GM12878 (cell line): Measurements from ENCODE around the gene RTP1. TPM values are rescaled to one million over a fixed set of nuclear protein-coding genes. Genes with fewer than 3 reads are reported as not detected.

ENCODE experiments used
- ATAC-seq: fragments of 200-7000 bp; cut with Tn5 transposase; 3 replicates; pipeline ENCODE4 v1.9.1; 2020; ENCODE audit warnings: mild to moderate bottlenecking, moderate library complexity
- BruUV-seq: library from RNA; stranded (reverse); fragments of 400-500 nt; replicated peaks from 2 replicates; lab custom pipeline; 2021; lab: Mats Ljungman, UMichigan
- CTCF ChIA-PET: fragments of 300-600 bp; sonication (Branson Sonifier 250); formaldehyde crosslinking; extraction: SDS; loops from one replicate; lab custom pipeline; 2021; ENCODE audit warnings: inconsistent platforms; lab: Yijun Ruan, JAX
- POLR2A ChIA-PET: fragments of 350-600 bp; formaldehyde crosslinking; extraction: SDS; loops from one replicate; lab custom pipeline; 2021; ENCODE audit warnings: inconsistent platforms; lab: Charles Lee
- RAD21 ChIA-PET: fragments of 300-600 bp; sonication (Branson Sonifier 250); formaldehyde crosslinking; loops from one replicate; lab custom pipeline; 2023; ENCODE audit warnings: antibody characterized with exemption; ENCODE audit not compliant: unreplicated experiment; lab: Charles Lee
- SMC1A ChIA-PET: fragments of 300-600 bp; sonication (Branson Sonifier 250); formaldehyde crosslinking; loops from one replicate; lab custom pipeline; 2023; ENCODE audit not compliant: unreplicated experiment, uncharacterized antibody; lab: Charles Lee
- DNase-seq: peaks from one replicate; pipeline ENCODE4 v3.0.0-alpha.2; 2011; ENCODE audit warnings: low read depth, low spot score
- FAIRE-seq: peaks from 3 replicates; lab custom pipeline; 2011; peaks lifted over from hg19 to GRCh38; lab: Jason Lieb, UNC
- H2AFZ ChIP-seq: 2 replicates; pipeline ENCODE4 v1.6.0; 2011; ENCODE audit warnings: low read depth, low read length, control low read depth; ENCODE audit not compliant: control insufficient read depth
- H3K27ac ChIP-seq: 2 replicates; pipeline ENCODE4 v1.5.1; 2011; ENCODE audit warnings: control low read depth; ENCODE audit not compliant: control insufficient read depth, insufficient read depth
- H3K27me3 ChIP-seq, 2 experiments: replicated peaks in 1 of 2; 2 replicates each; pipeline versions ENCODE4 v1.6.0 to v1.6.1; 2011; ENCODE audit warnings: low read length in 1 of 2; ENCODE audit not compliant: control insufficient read depth in 2 of 2, insufficient read depth in 2 of 2
- H3K36me3 ChIP-seq, 2 experiments: 2 replicates each; pipeline ENCODE4 v1.5.1; 2011; ENCODE audit warnings: low read length in 1 of 2; ENCODE audit not compliant: control insufficient read depth in 2 of 2, insufficient read depth in 2 of 2
- H3K4me1 ChIP-seq: 2 replicates; pipeline ENCODE4 v1.6.1; 2011; ENCODE audit warnings: mild to moderate bottlenecking, low read length, moderate library complexity, mixed read lengths; ENCODE audit not compliant: control insufficient read depth, insufficient read depth
- H3K4me2 ChIP-seq: 2 replicates; pipeline ENCODE4 v1.6.0; 2011; ENCODE audit warnings: control low read depth; ENCODE audit not compliant: control insufficient read depth, insufficient read depth
- H3K4me3 ChIP-seq: fragments of 200-600 bp; sonication (generic); 2 replicates; pipeline ENCODE4 v1.5.1; 2016
- H3K79me2 ChIP-seq: 2 replicates; pipeline ENCODE4 v1.6.0; 2011; ENCODE audit warnings: low read length; ENCODE audit not compliant: control insufficient read depth, insufficient read depth
- H3K9ac ChIP-seq: 2 replicates; pipeline ENCODE4 v1.8.0; 2011; ENCODE audit warnings: low read length, control low read depth, mixed read lengths; ENCODE audit not compliant: control insufficient read depth, insufficient read depth
- H3K9me3 ChIP-seq: replicated peaks from 3 replicates; pipeline ENCODE4 v1.5.1; 2011; ENCODE audit warnings: mild to moderate bottlenecking, low read length; ENCODE audit not compliant: control insufficient read depth, insufficient read depth
- H4K20me1 ChIP-seq: 2 replicates; pipeline ENCODE4 v1.6.0; 2011; ENCODE audit not compliant: control insufficient read depth, insufficient read depth
- EGR1 ChIP-seq, 2 experiments: IDR thresholded peaks; 1 replicate in 1 of 2; 2 replicates in 1 of 2; pipeline ENCODE4 v1.6.1; 2011 to 2012; ENCODE audit warnings: low read depth in 2 of 2, low read length in 2 of 2, borderline replicate concordance in 1 of 2, mild to moderate bottlenecking in 1 of 2, moderate library complexity in 1 of 2
- GATAD2B ChIP-seq: fragments of 450-650 bp; conservative IDR thresholded peaks from 2 replicates; pipeline ENCODE4 v1.6.1; 2017; ENCODE audit warnings: low read depth, mild to moderate bottlenecking, moderate library complexity
- JUNB ChIP-seq: IDR thresholded peaks from 2 replicates; pipeline ENCODE4 v1.6.1; 2016; ENCODE audit warnings: antibody characterized with exemption, mild to moderate bottlenecking
- MEF2A ChIP-seq: IDR thresholded peaks from 2 replicates; pipeline ENCODE4 v1.6.1; 2011; ENCODE audit warnings: low read depth, mild to moderate bottlenecking, low read length, moderate library complexity; ENCODE audit not compliant: insufficient read depth
- NFYA ChIP-seq: IDR thresholded peaks from 2 replicates; pipeline ENCODE4 v1.6.1; 2011; ENCODE audit warnings: low read depth, mild to moderate bottlenecking, low read length, improper control_type of control experiment, borderline replicate concordance
- SP1 ChIP-seq: IDR thresholded peaks from one replicate; pipeline ENCODE4 v1.6.1; 2011; ENCODE audit warnings: low read depth, low read length
- WGBS: methylation state at CpG from one replicate; pipeline ENCODE4 v1.1.6; 2016; ENCODE audit warnings: low lambda C conversion rate; ENCODE audit not compliant: insufficient replicate concordance, insufficient coverage; ENCODE audit errors: missing lambda C conversion rate; 5-methylcytosine and 5-hydroxymethylcytosine counted together
- in situ Hi-C: fragments of 300-500 bp; cut with MboI; formaldehyde crosslinking; loops from 9 replicates; pipeline ENCODE4 v1.14.3; 2018; ENCODE audit warnings: mixed read lengths
- intact Hi-C: fragments of 100-400 bp; cut with micrococcal nuclease; formaldehyde crosslinking; loops from one replicate; pipeline ENCODE4 v1.14.2; 2022; ENCODE audit not compliant: unreplicated experiment
- polyA plus RNA-seq, 11 experiments: library from polyadenylated mRNA; depleted of rRNA in 4 of 11; unstranded in 6 of 11; stranded (reverse) in 5 of 11; fragments of >200 nt; fragmentation: Nextera tagmentation in 4 of 11; fragmentation: Illumina TruSeq in 1 of 11; extraction: Ambion mirVana in 4 of 11; extraction: Trizol in 1 of 11; gene quantifications; 1 replicate in 1 of 11; 2 replicates in 10 of 11; pipeline versions ENCODE4 v1.2.1 to v1.2.3, GENCODE V29; 2011 to 2016; ENCODE audit warnings: inconsistent platforms in 2 of 11, missing spikeins in 2 of 11, low read depth in 1 of 11
- total RNA-seq, 4 experiments: library from RNA; depleted of rRNA in 3 of 4; stranded (reverse); fragments of >200 nt in 3 of 4; fragmentation: Illumina TruSeq in 1 of 4; extraction: Trizol in 1 of 4; gene quantifications; 2 replicates each; pipeline versions ENCODE4 v1.2.1 to v1.2.3, GENCODE V29; 2013 to 2021
- TF ChIP-seq, protein P1 (sequence below): fragments of 450-650 bp; formaldehyde crosslinking; IDR thresholded peaks from 2 replicates; pipeline ENCODE4 v1.4.0; 2022; ENCODE audit warnings: mild to moderate bottlenecking, moderate library complexity
- TF ChIP-seq, protein P2 (sequence below): fragments of 150-350 bp; IDR thresholded peaks from 2 replicates; pipeline ENCODE4 v1.6.1; 2016; ENCODE audit warnings: low read depth, low read length
- TF ChIP-seq, protein P3 (sequence below): fragments of 450-650 bp; IDR thresholded peaks from 2 replicates; pipeline ENCODE4 v1.6.1; 2014; ENCODE audit warnings: mild to moderate bottlenecking
- TF ChIP-seq, protein P4 (sequence below): fragments of 450-650 bp; IDR thresholded peaks from 2 replicates; pipeline ENCODE4 v1.6.1; 2018; ENCODE audit warnings: mild to moderate bottlenecking, low read depth, moderate library complexity; ENCODE audit not compliant: partially characterized antibody

The RTP1 gene
- total and polyA plus RNA-seq, 10 of the 15 experiments (the other 5 are each of a cell fraction or from before 2014, with no cell fraction given), result not detected

DNA sequence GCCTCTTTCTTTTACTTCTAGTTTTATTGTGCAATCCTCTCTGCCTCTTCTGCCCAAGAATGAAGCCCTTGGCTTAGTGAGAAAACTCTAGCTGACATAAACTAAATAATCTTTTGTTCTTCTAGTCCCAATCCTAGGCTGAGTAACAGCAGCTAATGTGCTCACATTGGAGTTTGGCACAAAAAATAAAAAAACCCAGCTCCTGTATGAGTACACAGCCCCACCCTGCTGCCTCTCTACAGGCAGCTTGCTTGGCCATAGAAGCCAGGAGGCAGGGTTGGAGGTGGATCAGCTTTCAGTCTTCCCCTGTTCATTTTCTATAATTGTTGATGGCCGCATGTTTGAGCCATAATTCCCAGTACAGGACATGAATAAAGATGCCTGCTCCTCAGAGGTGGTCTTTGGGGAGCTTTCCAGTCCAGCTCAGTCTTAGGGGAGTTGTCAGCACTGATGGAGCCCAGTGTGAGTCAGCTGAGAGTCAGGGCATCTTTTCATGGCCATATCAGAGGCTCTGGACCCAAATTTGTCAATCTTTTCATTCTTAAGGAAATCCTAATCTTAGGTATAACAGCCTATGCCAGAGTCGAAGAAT lies 46.7 kb downstream of the RTP1 start (continued):
- TF ChIP-seq, protein P1, sequence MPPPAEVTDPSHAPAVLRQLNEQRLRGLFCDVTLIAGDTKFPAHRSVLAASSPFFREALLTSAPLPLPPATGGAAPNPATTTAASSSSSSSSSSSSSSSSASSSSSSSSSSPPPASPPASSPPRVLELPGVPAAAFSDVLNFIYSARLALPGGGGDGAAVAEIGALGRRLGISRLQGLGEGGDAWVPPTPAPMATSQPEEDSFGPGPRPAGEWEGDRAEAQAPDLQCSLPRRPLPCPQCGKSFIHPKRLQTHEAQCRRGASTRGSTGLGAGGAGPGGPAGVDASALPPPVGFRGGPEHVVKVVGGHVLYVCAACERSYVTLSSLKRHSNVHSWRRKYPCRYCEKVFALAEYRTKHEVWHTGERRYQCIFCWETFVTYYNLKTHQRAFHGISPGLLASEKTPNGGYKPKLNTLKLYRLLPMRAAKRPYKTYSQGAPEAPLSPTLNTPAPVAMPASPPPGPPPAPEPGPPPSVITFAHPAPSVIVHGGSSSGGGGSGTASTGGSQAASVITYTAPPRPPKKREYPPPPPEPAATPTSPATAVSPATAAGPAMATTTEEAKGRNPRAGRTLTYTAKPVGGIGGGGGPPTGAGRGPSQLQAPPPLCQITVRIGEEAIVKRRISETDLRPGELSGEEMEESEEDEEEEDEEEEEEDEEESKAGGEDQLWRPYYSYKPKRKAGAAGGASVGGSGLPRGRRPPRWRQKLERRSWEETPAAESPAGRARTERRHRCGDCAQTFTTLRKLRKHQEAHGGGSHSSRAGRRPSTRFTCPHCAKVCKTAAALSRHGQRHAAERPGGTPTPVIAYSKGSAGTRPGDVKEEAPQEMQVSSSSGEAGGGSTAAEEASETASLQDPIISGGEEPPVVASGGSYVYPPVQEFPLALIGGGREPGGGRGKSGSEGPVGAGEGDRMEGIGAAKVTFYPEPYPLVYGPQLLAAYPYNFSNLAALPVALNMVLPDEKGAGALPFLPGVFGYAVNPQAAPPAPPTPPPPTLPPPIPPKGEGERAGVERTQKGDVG (CRISPR knock-in tag), result no peak
- TF ChIP-seq, protein P2, sequence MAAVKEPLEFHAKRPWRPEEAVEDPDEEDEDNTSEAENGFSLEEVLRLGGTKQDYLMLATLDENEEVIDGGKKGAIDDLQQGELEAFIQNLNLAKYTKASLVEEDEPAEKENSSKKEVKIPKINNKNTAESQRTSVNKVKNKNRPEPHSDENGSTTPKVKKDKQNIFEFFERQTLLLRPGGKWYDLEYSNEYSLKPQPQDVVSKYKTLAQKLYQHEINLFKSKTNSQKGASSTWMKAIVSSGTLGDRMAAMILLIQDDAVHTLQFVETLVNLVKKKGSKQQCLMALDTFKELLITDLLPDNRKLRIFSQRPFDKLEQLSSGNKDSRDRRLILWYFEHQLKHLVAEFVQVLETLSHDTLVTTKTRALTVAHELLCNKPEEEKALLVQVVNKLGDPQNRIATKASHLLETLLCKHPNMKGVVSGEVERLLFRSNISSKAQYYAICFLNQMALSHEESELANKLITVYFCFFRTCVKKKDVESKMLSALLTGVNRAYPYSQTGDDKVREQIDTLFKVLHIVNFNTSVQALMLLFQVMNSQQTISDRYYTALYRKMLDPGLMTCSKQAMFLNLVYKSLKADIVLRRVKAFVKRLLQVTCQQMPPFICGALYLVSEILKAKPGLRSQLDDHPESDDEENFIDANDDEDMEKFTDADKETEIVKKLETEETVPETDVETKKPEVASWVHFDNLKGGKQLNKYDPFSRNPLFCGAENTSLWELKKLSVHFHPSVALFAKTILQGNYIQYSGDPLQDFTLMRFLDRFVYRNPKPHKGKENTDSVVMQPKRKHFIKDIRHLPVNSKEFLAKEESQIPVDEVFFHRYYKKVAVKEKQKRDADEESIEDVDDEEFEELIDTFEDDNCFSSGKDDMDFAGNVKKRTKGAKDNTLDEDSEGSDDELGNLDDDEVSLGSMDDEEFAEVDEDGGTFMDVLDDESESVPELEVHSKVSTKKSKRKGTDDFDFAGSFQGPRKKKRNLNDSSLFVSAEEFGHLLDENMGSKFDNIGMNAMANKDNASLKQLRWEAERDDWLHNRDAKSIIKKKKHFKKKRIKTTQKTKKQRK, result no peak
- TF ChIP-seq GATAD2B, result no peak

DNA sequence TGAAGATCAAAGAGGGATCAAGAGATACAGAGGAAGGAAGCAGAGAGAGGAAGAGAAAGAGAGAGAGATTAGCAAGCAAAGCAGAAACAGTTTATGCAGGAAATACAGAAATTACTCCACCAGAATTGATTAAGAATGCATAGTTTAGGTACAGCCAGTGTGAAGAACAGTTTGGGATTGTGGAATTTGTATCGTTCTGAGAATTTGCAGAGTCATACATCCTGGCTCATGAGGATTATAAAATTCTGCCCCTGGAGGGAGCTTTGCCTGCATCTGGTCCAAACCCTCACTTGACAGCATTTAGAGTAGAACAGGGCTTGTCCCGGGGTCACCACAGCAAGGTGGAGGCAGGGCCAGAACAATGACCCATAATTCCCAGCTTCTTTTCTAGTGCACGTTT lies 50.1 kb downstream of the RTP1 start:
- ATAC-seq (no peak), DNase-seq (no peak), FAIRE-seq (no peak)
- ChIA-PET RAD21 (no interaction called here), POLR2A (no interaction called here), SMC1A (no interaction called here), CTCF (no interaction called here)
- no peaks in the 10 kb centered on the region for H3K79me2 ChIP-seq
- no peaks in the 10 kb centered on the region; a peak in 2 of 4 replicates for H3K27me3 ChIP-seq
- H3K4me2 ChIP-seq, result no peak overlapping the region
- 3% methylated on average over 3 of the region's 3 CpGs for WGBS
- intact Hi-C loops (no loop called here), in situ Hi-C loops (no loop called here)
- H3K9ac ChIP-seq, result no peak overlapping the region
- no peaks in the 10 kb centered on the region for H4K20me1 ChIP-seq
- H3K4me1 ChIP-seq, result peaks cover 3% of the 10 kb centered on the region; the same call in 1 of the 2 replicates
- H2AFZ ChIP-seq, result no peak overlapping the region
- H3K27ac ChIP-seq, result no peak overlapping the region
- no peaks in the 10 kb centered on the region for H3K36me3 ChIP-seq
- no peaks in the 10 kb centered on the region for H3K9me3 ChIP-seq
- no peak overlapping the region for H3K4me3 ChIP-seq
- BruUV-seq, result no TSS peak
- TF ChIP-seq, protein P3, sequence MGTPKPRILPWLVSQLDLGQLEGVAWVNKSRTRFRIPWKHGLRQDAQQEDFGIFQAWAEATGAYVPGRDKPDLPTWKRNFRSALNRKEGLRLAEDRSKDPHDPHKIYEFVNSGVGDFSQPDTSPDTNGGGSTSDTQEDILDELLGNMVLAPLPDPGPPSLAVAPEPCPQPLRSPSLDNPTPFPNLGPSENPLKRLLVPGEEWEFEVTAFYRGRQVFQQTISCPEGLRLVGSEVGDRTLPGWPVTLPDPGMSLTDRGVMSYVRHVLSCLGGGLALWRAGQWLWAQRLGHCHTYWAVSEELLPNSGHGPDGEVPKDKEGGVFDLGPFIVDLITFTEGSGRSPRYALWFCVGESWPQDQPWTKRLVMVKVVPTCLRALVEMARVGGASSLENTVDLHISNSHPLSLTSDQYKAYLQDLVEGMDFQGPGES, result no peak
- TF ChIP-seq, protein P4, sequence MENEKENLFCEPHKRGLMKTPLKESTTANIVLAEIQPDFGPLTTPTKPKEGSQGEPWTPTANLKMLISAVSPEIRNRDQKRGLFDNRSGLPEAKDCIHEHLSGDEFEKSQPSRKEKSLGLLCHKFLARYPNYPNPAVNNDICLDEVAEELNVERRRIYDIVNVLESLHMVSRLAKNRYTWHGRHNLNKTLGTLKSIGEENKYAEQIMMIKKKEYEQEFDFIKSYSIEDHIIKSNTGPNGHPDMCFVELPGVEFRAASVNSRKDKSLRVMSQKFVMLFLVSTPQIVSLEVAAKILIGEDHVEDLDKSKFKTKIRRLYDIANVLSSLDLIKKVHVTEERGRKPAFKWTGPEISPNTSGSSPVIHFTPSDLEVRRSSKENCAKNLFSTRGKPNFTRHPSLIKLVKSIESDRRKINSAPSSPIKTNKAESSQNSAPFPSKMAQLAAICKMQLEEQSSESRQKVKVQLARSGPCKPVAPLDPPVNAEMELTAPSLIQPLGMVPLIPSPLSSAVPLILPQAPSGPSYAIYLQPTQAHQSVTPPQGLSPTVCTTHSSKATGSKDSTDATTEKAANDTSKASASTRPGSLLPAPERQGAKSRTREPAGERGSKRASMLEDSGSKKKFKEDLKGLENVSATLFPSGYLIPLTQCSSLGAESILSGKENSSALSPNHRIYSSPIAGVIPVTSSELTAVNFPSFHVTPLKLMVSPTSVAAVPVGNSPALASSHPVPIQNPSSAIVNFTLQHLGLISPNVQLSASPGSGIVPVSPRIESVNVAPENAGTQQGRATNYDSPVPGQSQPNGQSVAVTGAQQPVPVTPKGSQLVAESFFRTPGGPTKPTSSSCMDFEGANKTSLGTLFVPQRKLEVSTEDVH, result no peak
- TF ChIP-seq NFYA, result no peak
- no peak for TF ChIP-seq MEF2A
- no peak for TF ChIP-seq EGR1 (IDR thresholded peaks at IDR 0.05; ENCODE audit: borderline replicate concordance in 1 of 2, low read depth in 2 of 2, low read length in 2 of 2)
- no peak for TF ChIP-seq JUNB
- TF ChIP-seq SP1, result no peak
